GM13976 (cell line): ENCODE results near the gene FPR1.

ENCODE experiments used
- DNase-seq: peaks from one replicate; pipeline ENCODE4 v3.0.0; 2012; ENCODE audit warnings: low spot score
- in situ Hi-C: fragments of 300-500 bp; cut with MboI; formaldehyde crosslinking; loops from one replicate; pipeline ENCODE4 v1.12.0; 2022; ENCODE audit warnings: low sequenced_read_pairs, mixed read lengths, inconsistent platforms; ENCODE audit not compliant: unreplicated experiment
- TF ChIP-seq, protein P1 (sequence below): IDR thresholded peaks from 2 replicates; pipeline ENCODE4 v1.5.1; 2012; ENCODE audit warnings: borderline replicate concordance, mild to moderate bottlenecking; ENCODE audit not compliant: insufficient read depth; ENCODE audit errors: extremely low read depth, missing control alignments, control extremely low read depth

Gene FPR1

GRCh38 chr19:51715850-51716249, 35.8 kb downstream of the FPR1 start:
- DNase-seq: no peak
- TF ChIP-seq, protein P1, sequence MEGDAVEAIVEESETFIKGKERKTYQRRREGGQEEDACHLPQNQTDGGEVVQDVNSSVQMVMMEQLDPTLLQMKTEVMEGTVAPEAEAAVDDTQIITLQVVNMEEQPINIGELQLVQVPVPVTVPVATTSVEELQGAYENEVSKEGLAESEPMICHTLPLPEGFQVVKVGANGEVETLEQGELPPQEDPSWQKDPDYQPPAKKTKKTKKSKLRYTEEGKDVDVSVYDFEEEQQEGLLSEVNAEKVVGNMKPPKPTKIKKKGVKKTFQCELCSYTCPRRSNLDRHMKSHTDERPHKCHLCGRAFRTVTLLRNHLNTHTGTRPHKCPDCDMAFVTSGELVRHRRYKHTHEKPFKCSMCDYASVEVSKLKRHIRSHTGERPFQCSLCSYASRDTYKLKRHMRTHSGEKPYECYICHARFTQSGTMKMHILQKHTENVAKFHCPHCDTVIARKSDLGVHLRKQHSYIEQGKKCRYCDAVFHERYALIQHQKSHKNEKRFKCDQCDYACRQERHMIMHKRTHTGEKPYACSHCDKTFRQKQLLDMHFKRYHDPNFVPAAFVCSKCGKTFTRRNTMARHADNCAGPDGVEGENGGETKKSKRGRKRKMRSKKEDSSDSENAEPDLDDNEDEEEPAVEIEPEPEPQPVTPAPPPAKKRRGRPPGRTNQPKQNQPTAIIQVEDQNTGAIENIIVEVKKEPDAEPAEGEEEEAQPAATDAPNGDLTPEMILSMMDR: no peak
- in situ Hi-C loops: no loop called here

DNA sequence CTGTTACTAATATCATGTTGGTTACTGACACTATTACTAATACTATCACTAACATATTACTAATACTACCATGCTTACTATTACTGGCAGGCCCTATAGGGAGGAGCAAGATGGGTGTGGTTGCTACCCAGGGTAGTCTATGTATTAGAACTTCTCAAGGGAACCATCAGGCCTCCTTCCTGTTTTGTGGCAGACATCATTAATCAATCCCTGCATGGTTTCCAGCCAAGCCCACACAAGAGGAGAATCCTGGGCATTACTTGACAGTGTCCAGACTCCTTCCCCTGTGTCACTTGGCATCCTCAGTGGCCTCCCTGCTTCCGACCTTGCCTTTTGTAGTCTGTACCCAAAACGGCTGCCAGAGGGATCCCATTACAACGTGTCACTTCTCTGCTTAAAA, 36.8 kb downstream of the FPR1 start:
- no peak for DNase-seq
- TF ChIP-seq, protein P1: no peak
- in situ Hi-C loops: no loop called here

GRCh38 chr19:51713319-51714285, 38.1 kb downstream of the FPR1 start:
- no peak for DNase-seq
- in situ Hi-C loops: no loop called here
- TF ChIP-seq, protein P1: no peak

GRCh38 chr19:51712461-51713081, 39.1 kb downstream of the FPR1 start:
- DNase-seq: peak; percentile 54
- TF ChIP-seq, protein P1: peak; percentile 43
- in situ Hi-C loops: no loop called here

DNA sequence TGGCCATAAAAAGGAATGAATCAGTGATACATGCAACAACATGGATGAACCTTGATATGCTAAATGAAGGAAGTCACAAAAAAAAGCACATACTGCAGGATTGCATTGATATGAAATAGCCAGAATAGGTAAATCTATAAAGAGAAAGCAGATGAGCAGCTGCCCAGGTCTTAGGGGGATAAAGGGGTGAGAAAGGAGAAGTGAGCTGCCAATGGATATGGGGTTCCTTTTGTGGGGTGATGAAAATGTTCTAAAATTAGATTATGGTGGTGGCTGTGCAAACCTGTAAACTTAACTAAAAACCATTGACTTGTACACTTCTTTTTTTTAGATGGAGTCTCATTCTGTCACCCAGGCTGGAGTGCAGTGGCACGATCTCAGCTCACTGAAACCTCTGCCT, 40.0 kb downstream of the FPR1 start:
- DNase-seq: no peak
- in situ Hi-C loops: no loop called here
- TF ChIP-seq, protein P1: no peak

- TF ChIP-seq, protein P1: no peak
- no peak for DNase-seq
- in situ Hi-C loops: no loop called here
These were observed 41.5 kb downstream of the FPR1 start for GRCh38 chr19:51710163-51710562.
